PFSK-1 (cell line): ENCODE results near the gene NACC2.

Source experiments
- FOXP2 ChIP-seq: optimal IDR thresholded peaks from 2 replicates; pipeline ENCODE3; 2011; ENCODE audit warnings: borderline replicate concordance, control low read depth, inconsistent platforms; ENCODE audit not compliant: insufficient read depth; ENCODE audit errors: extremely low read length, extremely low read depth
- POLR2AphosphoS5 ChIP-seq: IDR thresholded peaks from 2 replicates; pipeline ENCODE4 v1.6.1; 2012; ENCODE audit warnings: low read depth, mild to moderate bottlenecking, control low read depth, low read length, moderate library complexity
- REST ChIP-seq, 2 experiments: IDR thresholded peaks; 2 replicates each; pipeline versions ENCODE4 v1.6.1 to v1.8.0; 2011 to 2012; ENCODE audit warnings: low read depth in 2 of 2, low read length in 2 of 2, control low read depth in 1 of 2, inconsistent platforms in 1 of 2, mild to moderate bottlenecking in 1 of 2, moderate library complexity in 1 of 2; ENCODE audit not compliant: insufficient read depth in 1 of 2
- SIN3A ChIP-seq: IDR thresholded peaks from 2 replicates; pipeline ENCODE4 v1.6.1; 2012; ENCODE audit warnings: mild to moderate bottlenecking, low read length, moderate library complexity, borderline replicate concordance; ENCODE audit not compliant: insufficient read depth
- TAF1 ChIP-seq: IDR thresholded peaks from 2 replicates; pipeline ENCODE4 v1.6.1; 2012; ENCODE audit warnings: low read length, control low read depth, borderline replicate concordance; ENCODE audit not compliant: insufficient read depth

Gene NACC2

GRCh38 chr9:136079916-136080246, 15.2 kb downstream of the NACC2 start:
- TF ChIP-seq FOXP2, result no peak
- TF ChIP-seq POLR2AphosphoS5, result no peak
- TF ChIP-seq SIN3A, result no peak
- no peak for TF ChIP-seq TAF1
- no peak for TF ChIP-seq REST (IDR thresholded peaks at IDR 0.05; ENCODE audit: insufficient read depth in 1 of 2, low read depth in 2 of 2, low read length in 2 of 2)

- no peak for TF ChIP-seq FOXP2
- no peak for TF ChIP-seq POLR2AphosphoS5
- TF ChIP-seq SIN3A, result no peak
- no peak for TF ChIP-seq TAF1
- no peak for TF ChIP-seq REST (IDR thresholded peaks at IDR 0.05; ENCODE audit: insufficient read depth in 1 of 2, low read depth in 2 of 2, low read length in 2 of 2)
These were observed 15.7 kb downstream of the NACC2 start for GRCh38 chr9:136079211-136079915.

GRCh38 chr9:136078498-136079011, 16.5 kb downstream of the NACC2 start:
- TF ChIP-seq TAF1 (no peak), POLR2AphosphoS5 (no peak)

GRCh38 chr9:136078024-136078423, 17.1 kb downstream of the NACC2 start:
- TF ChIP-seq SIN3A (no peak), TAF1 (no peak), POLR2AphosphoS5 (no peak), REST (IDR thresholded peaks at IDR 0.05; ENCODE audit: insufficient read depth in 1 of 2, low read depth in 2 of 2, low read length in 2 of 2) (no peak), FOXP2 (no peak)

GRCh38 chr9:136077491-136077890, 17.6 kb downstream of the NACC2 start:
- TF ChIP-seq TAF1 (no peak), POLR2AphosphoS5 (no peak), FOXP2 (no peak), SIN3A (no peak), REST (IDR thresholded peaks at IDR 0.05; ENCODE audit: insufficient read depth in 1 of 2, low read depth in 2 of 2, low read length in 2 of 2) (no peak)
